Measurements from ENCODE around the gene GBX1.

The GBX1 gene

DNA sequence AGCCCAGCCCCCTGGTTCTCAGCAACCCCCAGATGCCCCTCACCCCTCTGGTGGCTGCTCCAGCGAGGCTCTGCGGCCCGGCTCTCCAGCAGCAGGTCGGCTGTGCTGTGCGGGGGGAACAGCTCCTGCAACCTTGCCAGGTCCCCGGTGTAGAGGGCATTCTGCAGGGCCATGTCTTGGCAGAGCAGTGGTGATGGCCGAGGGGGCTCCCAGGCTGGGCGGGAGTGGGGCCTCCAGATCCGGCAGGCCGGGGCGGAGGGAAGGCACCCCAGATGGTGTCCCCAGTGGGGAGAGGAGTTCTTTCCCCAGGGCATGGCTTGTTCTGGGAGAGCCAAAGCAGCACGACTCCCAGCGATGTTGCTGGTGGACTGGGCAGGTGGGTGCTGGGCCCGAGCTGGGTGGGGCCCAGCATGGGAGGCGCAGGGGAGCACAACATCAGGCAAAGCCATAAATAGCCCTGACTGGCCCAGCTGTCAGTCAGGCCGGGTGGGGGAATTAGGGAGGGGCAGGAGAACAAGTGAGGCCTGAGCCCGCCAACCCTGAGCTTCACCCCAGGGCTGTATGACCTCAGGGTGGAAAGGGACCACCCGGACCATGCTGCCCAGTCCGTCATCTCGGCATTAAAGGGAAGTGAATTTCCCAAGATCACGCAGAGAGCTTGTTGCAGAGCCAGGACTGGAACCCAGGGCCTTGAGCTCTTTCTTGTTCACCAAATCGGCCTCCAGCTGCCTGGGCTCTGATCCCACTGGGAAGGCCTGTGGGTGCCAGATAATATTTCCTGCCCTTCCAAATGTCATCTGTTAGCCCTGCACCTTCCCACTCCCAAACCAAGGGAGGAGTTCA, 20.1 kb upstream of the GBX1 start:
- TF ChIP-seq, protein P1, sequence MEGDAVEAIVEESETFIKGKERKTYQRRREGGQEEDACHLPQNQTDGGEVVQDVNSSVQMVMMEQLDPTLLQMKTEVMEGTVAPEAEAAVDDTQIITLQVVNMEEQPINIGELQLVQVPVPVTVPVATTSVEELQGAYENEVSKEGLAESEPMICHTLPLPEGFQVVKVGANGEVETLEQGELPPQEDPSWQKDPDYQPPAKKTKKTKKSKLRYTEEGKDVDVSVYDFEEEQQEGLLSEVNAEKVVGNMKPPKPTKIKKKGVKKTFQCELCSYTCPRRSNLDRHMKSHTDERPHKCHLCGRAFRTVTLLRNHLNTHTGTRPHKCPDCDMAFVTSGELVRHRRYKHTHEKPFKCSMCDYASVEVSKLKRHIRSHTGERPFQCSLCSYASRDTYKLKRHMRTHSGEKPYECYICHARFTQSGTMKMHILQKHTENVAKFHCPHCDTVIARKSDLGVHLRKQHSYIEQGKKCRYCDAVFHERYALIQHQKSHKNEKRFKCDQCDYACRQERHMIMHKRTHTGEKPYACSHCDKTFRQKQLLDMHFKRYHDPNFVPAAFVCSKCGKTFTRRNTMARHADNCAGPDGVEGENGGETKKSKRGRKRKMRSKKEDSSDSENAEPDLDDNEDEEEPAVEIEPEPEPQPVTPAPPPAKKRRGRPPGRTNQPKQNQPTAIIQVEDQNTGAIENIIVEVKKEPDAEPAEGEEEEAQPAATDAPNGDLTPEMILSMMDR (IDR thresholded peaks at IDR 0.05; ENCODE audit: insufficient read depth, missing control alignments) = no peak
- FAIRE-seq (no peak), DNase-seq (ENCODE audit: insufficient read length, low spot score) (no peak)

DNA sequence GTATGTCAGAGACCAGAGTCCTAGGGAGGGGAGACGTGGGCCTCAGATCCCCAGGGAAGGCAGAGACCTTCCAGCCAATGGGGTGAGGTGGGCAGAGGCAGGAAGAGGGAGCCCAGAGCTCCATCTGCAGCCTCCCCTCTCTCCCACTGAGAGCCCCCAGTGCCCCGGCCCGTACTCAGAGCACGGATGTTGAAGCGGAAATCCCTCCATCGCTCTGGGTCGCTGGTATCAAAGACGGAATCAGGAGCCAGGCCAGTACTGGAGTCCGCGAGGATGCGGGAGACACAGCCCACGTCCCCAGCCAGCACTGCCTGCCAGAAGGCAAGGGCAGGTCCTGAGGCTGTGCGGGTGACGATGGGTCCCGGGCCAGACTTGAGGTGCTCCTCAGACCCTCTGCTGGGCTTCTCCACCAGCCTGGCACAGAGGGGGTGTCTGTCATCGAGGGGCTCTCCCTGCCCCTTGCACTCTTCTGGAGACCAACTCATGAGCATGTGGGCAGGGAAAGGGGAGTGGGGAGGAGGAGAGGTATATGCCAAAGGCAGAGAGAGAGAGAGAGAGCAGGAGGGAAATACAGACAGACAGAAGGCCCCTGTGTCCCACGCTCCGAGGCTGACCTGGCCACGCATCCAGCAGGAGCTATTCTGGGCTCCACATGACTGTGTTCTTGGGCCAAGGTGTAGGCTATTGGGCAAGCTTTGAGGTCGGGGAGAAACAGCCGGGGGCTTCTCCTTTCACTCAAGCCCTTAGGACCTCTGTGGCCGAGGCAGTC, 19.3 kb upstream of the GBX1 start, which contains the start of gene ASB10:
Gene ASB10, minus strand, starts transcription at position 611 of the 769 bp plus-strand sequence. Its CDS starts 120 bp downstream, at position 491.
- no peak for FAIRE-seq
- TF ChIP-seq, protein P1 (IDR thresholded peaks at IDR 0.05; ENCODE audit: insufficient read depth, missing control alignments) = no peak

DNA sequence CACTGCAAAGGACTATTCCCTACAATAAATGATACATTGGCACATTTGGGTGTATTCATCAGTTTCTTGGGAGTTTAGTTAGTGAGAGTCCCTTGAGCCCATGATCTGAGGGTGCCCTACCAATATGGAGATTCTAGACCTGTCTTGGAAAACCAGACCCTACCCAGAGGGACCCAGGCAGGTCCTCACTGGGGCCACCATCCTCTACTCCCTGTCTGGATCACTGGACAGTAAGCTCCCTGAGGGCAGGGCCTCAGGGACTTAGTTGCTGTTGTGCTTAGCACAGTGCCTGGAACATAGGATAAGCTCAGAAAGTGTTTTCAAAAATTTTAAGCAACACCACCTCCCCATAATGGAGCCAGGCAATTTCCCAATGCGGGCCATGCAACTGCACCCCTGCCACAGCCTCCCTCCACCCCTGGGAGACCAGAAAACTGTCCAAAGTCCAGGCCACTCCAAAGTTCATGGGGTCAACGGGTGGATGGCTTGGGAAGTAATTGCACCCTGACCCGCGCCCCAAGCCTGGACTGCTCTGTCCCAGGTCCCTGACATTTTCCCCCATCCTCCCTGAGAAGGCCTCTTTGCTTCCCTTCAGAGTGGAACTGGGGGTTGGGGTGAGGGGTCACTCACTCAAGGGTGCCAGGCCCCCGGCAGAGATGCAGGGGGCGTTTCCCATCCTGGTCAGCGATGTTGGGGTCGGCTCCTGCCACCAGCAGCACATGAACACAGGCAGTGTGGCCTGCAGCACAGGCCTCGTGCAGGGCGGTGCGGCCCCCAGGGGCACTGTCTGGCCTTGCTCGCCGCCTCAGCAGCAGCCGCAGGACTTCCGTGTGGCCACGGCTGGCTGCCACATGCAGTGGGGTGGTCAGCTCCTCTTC, 18.5 kb upstream of the GBX1 start:
- DNase-seq (ENCODE audit: insufficient read length, low spot score) (no peak), FAIRE-seq (no peak)
- TF ChIP-seq, protein P1 (IDR thresholded peaks at IDR 0.05; ENCODE audit: insufficient read depth, missing control alignments) = no peak

More for the DNA sequence above, 19.3 kb upstream of the GBX1 start, which contains the start of gene ASB10:
- no peak for DNase-seq (ENCODE audit: insufficient read length, low spot score)

DNA sequence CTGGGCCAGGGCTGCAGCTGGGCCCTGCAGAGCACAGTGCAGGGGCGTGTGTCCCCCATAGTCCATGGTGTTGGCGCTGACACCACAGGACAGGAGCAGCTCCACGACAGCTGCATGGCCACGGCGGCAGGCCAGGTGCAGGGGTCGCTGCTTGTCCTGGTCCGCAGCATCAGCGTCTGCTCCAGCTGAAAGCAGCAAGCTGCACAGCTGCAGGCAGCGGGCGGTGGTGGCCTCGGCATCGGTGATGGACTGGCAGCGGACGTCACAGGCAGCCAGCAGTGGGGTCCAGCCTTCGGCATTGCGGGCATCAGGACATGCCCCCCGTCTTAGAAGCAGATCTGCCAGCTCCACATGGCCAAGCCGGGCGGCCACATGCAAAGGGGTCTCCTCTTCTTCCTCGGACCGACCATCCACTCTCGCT, 13.5 kb upstream of the GBX1 start:
- DNase-seq (ENCODE audit: insufficient read length, low spot score) (no peak), FAIRE-seq (no peak)
- TF ChIP-seq, protein P1 (IDR thresholded peaks at IDR 0.05; ENCODE audit: insufficient read depth, missing control alignments) = no peak

DNA sequence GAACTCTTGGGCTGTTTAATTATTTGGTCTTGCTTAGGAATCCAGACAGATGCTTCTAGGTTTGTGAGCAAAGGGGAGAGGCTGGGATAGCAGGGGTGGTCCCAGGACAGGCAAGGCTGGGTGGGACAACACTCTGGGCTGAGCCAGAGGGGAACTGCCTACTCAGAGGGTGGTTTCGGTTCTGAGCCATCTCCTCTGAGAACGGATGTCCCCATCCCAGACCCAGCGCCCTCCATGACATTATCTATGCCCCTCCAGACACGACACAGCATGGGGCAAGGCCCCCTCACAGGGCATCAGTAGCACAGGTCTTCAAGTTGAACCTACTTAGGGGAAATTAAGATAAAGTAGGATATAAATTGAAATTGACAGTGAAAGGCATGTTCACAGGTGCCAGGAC, 12.5 kb upstream of the GBX1 start:
- FAIRE-seq = no peak
- DNase-seq (ENCODE audit: insufficient read length, low spot score) = no peak
- TF ChIP-seq, protein P1 (IDR thresholded peaks at IDR 0.05; ENCODE audit: insufficient read depth, missing control alignments) = no peak

DNA sequence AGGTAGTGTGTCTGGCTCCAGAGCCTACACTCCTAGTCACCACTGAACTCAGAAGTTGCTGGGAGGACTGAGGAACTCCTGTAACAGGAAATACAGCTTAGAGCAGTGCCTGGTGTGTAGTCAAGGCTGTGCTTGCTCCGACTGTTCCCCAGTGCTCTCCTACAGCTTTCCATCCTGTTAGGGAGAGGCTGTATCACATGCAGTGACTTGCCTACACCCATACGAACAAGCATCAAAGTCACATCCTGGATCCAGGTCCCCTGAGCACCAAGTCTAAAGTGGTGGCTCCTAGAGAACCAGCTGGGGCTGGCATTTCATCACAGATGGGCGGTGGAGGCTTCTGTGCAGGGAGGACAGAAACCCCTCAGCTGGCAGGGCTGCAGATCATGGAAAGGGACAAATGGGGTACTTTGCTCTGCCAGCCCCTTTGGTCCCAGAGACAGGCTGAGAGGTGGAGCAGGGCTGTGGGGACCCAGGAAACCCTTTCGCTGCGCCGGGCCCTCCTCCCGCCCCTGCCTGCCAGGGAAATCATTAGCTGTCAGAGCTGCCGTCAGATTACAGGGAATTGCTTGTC, 11.9 kb upstream of the GBX1 start:
- no peak for DNase-seq (ENCODE audit: insufficient read length, low spot score)
- TF ChIP-seq, protein P1 (IDR thresholded peaks at IDR 0.05; ENCODE audit: insufficient read depth, missing control alignments) = no peak
- FAIRE-seq = no peak

All from D721Med (cell line).